GM19395 (cell line): ENCODE measurements around the gene RBMS3.
"Not testable (repeated sequence)": the region's sequence is repeated elsewhere in the genome, so short reads cannot be mapped to it uniquely, and the experiment has no call there.

ENCODE experiments used
- ATAC-seq: cut with Tn5 transposase; IDR thresholded peaks from one replicate; pipeline ENCODE4 v1.9.1; 2021; ENCODE audit warnings: mild to moderate bottlenecking, moderate library complexity; ENCODE audit not compliant: unreplicated experiment

Gene RBMS3

GRCh38 chr3:29473481-29474170 is 192.8 kb downstream of the RBMS3 start:
- not testable (repeated sequence) for ATAC-seq

GRCh38 chr3:29475305-29475840 is 194.5 kb downstream of the RBMS3 start:
- no peak for ATAC-seq

DNA sequence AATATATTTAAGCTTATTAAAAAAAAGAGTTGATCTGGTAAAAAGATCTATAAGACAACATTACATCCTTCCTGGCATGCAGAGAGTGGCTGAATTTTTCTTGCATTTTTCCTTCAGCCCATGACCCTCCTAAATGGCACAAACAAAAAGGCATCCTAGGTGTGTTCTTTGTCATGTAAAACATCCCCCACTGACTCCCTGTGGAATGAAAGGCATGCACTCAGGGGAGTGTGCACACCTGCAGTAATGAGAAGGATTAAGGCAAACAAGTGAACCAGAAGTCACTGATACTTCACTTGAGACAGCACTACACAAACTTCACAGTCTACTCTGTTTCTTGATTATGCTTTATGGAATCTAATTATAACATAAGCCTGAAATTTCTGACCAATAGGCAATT is 195.0 kb downstream of the RBMS3 start:
- no peak for ATAC-seq

GRCh38 chr3:29478611-29479010 is 197.7 kb downstream of the RBMS3 start:
- ATAC-seq: no peak

GRCh38 chr3:29481249-29481648 is 200.4 kb downstream of the RBMS3 start:
- no peak for ATAC-seq

- ATAC-seq: no peak
Observed at GRCh38 chr3:29481969-29482767, 201.3 kb downstream of the RBMS3 start.

DNA sequence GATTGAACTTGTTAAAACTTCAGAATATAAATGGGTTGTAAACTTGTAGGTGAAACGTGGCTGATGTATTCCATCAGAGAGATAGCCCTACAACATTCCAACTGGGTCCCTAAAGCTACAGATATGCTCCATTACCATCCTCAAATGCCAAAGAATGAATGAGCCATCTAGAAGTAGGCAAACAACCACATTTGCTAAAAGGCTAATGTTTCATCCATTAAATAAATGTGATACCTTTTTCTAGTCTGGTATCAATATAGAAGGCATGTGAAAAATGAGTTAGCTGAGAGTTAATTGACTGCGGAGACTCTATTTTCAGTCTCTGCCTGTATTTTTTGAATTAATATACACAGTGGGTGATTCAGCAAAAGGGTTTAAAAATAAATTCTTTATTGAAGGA is 203.8 kb downstream of the RBMS3 start:
- ATAC-seq: no peak

GRCh38 chr3:29486096-29486495 is 205.2 kb downstream of the RBMS3 start:
- ATAC-seq: no peak

GRCh38 chr3:29486917-29487316 is 206.0 kb downstream of the RBMS3 start:
- ATAC-seq: no peak

GRCh38 chr3:29488922-29489321 is 208.1 kb downstream of the RBMS3 start:
- no peak for ATAC-seq

GRCh38 chr3:29493109-29493508 is 212.2 kb downstream of the RBMS3 start:
- no peak for ATAC-seq

GRCh38 chr3:29494305-29495036 is 213.6 kb downstream of the RBMS3 start:
- no peak for ATAC-seq

DNA sequence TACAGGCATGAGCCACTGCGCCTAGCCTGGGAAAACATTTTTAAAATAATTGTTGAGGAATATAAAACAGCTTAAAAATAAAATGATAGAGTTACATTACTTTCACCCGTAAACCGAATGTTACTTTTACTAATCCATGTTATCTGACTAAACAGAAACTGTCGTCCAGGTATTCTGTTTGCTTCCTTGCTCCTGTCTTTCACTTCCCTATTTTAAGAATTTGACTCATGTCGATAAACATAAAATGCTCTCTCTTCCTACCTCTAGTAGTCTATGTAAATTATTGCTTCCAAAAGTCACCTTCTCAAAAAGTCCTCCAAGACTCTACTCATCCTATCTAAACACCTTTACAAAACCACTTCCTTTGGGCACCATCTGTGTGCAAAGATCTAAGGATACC is 216.4 kb downstream of the RBMS3 start:
- ATAC-seq: no peak

DNA sequence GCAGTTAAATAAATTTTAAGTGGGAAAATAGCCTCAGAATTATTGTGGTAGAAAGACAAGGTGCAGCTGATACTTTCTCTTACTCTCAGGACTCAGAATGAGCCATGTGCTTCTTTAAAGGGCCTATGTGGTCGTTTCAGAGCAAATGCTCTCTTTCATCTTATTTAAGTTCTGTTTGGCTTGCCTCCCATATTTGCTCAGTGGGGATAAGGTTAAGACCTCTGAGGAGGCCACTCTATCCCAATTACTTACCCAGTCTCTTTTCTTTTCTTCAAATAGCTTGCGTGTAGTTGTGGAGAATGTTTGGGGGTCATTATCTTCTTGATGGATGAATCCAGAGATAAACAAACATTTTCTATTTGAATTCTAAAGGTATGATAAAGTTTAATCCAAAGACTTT is 221.9 kb downstream of the RBMS3 start:
- no peak for ATAC-seq

DNA sequence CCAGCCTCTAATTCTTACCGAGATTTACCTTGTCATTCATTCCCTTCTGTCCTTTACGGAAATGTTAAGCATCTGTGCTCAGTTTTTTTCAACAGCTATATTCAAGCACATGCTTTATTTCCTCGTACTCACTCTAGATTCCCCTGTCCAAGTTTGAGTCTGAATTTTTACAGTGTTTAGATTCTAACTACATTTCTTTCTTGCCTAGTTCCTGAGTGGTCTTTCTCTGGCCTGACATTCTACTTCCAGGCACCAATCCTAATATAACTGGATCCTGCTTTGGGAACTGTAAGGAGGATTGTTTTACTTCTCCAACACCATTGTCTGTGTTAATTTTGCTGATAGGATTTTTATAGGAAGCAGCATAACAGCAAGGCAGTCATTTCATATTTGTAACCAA is 222.4 kb downstream of the RBMS3 start:
- no peak for ATAC-seq

DNA sequence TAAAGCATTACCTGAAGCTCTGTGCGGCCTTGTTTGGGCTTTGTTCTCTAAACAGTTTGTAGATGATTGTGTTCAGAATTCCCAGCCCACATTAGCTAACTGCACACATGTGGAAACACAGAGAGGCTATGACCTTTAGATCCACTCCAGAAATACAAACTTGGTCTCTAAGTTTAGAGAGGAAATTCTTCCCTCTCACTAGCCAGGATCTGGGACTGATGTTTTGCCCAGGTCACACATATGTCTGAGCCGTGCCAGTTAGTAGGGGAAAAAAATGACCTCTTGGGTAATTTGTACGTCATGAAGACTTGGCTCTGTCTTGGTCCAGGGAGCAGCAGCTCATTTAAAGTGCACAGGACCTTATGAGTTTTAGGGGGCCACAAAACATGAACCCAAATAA is 223.1 kb downstream of the RBMS3 start:
- no peak for ATAC-seq

DNA sequence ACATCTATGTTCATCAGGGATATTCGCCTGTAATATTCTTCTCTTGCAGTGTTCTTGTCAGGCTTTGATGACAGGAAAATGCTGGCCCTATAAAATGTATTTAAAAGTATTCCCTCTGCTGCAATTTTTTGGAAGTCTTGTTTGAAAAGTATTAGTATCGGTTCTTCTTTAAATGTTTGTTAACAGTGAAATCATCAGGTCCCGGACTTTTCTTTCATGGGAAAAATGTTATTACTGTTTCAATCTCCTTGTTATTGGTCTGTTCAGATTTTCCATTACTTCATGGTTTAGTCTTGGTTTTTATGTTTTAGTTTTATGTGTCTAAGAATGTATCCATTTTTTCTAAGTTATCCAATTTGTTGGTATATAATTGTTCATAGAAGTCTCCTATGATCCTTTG is 225.6 kb downstream of the RBMS3 start:
- ATAC-seq: no peak

- ATAC-seq: no peak
Observed at GRCh38 chr3:29511701-29512100, 230.8 kb downstream of the RBMS3 start.

- ATAC-seq: no peak
Observed at GRCh38 chr3:29512641-29513040, 231.8 kb downstream of the RBMS3 start.

DNA sequence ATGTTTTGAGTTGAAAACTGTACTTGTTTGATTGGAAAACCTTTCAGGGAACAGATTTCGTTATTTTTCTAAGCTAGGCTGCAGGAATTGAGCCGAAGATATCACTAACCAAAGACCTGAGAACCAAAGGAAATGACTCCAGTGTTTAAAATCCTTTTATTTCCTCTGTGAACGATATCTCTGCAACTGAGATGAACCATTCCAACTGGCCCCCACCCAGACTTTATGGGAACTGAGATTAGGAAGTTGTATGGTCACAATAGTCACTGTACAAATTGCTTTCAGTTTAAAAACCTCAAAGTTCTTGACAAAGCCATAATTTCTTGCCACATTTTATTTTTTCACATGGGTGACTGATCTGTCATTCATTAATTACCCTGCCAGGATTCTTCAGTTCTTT is 232.4 kb downstream of the RBMS3 start:
- ATAC-seq: no peak

DNA sequence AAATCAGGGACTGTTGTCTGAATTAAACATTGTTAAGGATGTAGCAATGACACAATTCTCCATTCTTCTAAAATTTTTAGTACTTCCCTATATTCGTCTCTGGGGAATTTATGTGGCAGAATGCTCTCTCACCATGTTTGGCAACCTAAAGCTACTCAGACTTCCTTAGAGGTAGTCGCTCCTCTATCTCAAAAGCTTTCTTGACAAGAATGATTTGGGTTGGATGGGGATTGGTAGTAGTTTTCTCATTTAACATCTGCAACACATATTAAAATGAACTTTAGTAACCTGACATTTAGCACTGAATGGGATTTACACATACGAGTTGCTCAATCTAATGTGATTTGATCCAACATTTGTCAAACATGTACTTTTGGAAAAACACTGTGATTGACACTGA is 233.3 kb downstream of the RBMS3 start:
- no peak for ATAC-seq

DNA sequence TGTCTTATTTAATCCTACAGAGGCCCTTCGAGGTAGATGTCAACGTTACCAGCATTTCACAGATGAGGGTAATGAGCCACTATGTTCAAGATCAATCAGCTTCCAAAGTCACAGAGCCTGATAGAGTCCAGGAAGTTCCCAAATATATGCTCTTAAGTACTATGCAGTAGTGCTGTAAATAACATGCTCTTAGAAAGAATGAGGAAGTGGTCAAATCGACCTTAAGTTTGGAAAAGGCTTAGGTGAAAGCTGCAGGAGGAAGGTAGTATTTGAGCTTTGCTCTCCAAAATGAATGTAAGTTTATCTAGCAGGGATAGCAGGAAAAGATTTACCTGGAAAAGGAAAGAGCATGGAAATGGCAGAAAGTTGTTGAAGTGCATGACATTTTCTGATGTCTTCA is 234.0 kb downstream of the RBMS3 start:
- no peak for ATAC-seq
